ENCODE measurements around the gene GNA14.

DNA sequence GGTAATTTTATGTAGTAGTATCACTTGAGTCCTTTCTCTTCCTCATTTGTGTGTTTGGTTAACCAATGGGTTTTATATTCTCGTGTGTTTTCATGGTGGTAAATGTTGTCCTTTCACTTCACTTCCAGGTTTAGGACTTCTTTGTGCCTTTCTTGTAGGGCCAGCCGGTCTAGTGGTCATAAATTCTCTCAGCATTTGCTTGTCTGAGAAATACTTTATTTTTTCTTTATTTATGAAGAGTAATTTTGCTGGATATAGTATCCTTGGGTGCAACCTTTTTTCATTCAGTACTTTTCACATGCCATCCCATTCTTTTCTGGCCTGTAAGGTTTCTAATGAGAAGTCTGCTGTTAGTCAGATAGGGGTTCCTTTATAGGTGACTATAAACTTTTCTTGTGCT is 107.1 kb downstream of the GNA14 start:
- TF ChIP-seq CTCF (IDR thresholded peaks at IDR 0.05) (no peak), POLR2A (IDR thresholded peaks at IDR 0.05) (no peak)
